GM23338 (cell line): Measurements from ENCODE around the gene RELCH. TPM values are rescaled to one million over a fixed set of nuclear protein-coding genes. Genes with fewer than 3 reads are reported as not detected.

Experiments used
- ATAC-seq: fragments of 200-7000 bp; cut with Tn5 transposase; 3 replicates; pipeline ENCODE4 v1.9.1; 2020
- DNase-seq: peaks from one replicate; pipeline ENCODE4 v3.0.0-alpha.2; 2015; ENCODE audit warnings: low spot score
- H2AFZ ChIP-seq: fragments of 200-600 bp; sonication (generic); 2 replicates; pipeline ENCODE4 v1.8.0; 2016; ENCODE audit warnings: antibody characterized with exemption, mild to moderate bottlenecking, moderate library complexity
- H3F3A ChIP-seq: fragments of 200-600 bp; sonication (generic); replicated peaks from 2 replicates; pipeline ENCODE4 v1.8.0; 2017; ENCODE audit warnings: antibody characterized with exemption, mixed run types, low read depth
- H3K27ac ChIP-seq: fragments of 200-600 bp; sonication (generic); 2 replicates; pipeline ENCODE4 v1.6.1; 2016; ENCODE audit warnings: low read depth
- H3K27me3 ChIP-seq: fragments of 200-600 bp; sonication (generic); 2 replicates; pipeline ENCODE4 v1.8.0; 2016; ENCODE audit warnings: mild to moderate bottlenecking, mixed run types, moderate library complexity; ENCODE audit not compliant: insufficient read depth
- H3K36me3 ChIP-seq: fragments of 200-600 bp; sonication (generic); 2 replicates; pipeline ENCODE4 v1.8.0; 2016; ENCODE audit warnings: mild to moderate bottlenecking; ENCODE audit not compliant: insufficient read depth
- H3K4me1 ChIP-seq: fragments of 200-600 bp; sonication (generic); 2 replicates; pipeline ENCODE4 v1.8.0; 2016; ENCODE audit warnings: mild to moderate bottlenecking, moderate library complexity; ENCODE audit not compliant: insufficient read depth
- H3K4me2 ChIP-seq: fragments of 200-600 bp; sonication (generic); 2 replicates; pipeline ENCODE4 v1.7.1; 2017; ENCODE audit warnings: mixed run types
- H3K4me3 ChIP-seq: fragments of 200-600 bp; sonication (generic); 2 replicates; pipeline ENCODE4 v1.6.1; 2016; ENCODE audit warnings: mixed run types
- H3K79me2 ChIP-seq: fragments of 200-600 bp; sonication (generic); replicated peaks from 2 replicates; pipeline ENCODE4 v1.8.0; 2017; ENCODE audit warnings: mild to moderate bottlenecking; ENCODE audit not compliant: insufficient read depth
- H3K9me2 ChIP-seq: fragments of 200-600 bp; sonication (generic); 2 replicates; pipeline ENCODE4 v1.8.0; 2017; ENCODE audit not compliant: insufficient read depth
- H4K20me1 ChIP-seq: fragments of 200-600 bp; sonication (generic); replicated peaks from 2 replicates; pipeline ENCODE4 v1.8.0; 2017; ENCODE audit warnings: mild to moderate bottlenecking; ENCODE audit not compliant: insufficient read depth
- H3K27ac Mint-ChIP-seq: 2 replicates; pipeline ENCODE4 v1.8.0; 2020; ENCODE audit warnings: inconsistent platforms, mild to moderate bottlenecking, moderate library complexity, mixed read lengths
- H3K27me3 Mint-ChIP-seq: 3 replicates; pipeline ENCODE4 v1.8.0; 2022; ENCODE audit warnings: low read depth, mild to moderate bottlenecking, moderate library complexity, mixed read lengths, inconsistent platforms; ENCODE audit not compliant: insufficient read depth, poor library complexity
- H3K36me3 Mint-ChIP-seq: 3 replicates; pipeline ENCODE4 v1.8.0; 2021; ENCODE audit warnings: low read depth, mild to moderate bottlenecking, inconsistent platforms, moderate library complexity, mixed read lengths
- H3K4me1 Mint-ChIP-seq: 3 replicates; pipeline ENCODE4 v1.8.0; 2020; ENCODE audit warnings: mild to moderate bottlenecking, inconsistent platforms, mixed read lengths
- H3K4me3 Mint-ChIP-seq: 3 replicates; pipeline ENCODE4 v1.8.0; 2021; ENCODE audit warnings: moderate library complexity, mild to moderate bottlenecking, inconsistent platforms, mixed read lengths
- H3K9me3 Mint-ChIP-seq: 3 replicates; pipeline ENCODE4 v1.8.0; 2020; ENCODE audit warnings: moderate library complexity, mild to moderate bottlenecking, inconsistent platforms, mixed read lengths
- CREB1 ChIP-seq: fragments of 250-450 bp; sonication (Bioruptor Pico); IDR thresholded peaks from 2 replicates; pipeline ENCODE4 v1.5.0; 2020; ENCODE audit warnings: low read depth, mild to moderate bottlenecking, moderate library complexity
- CTCF ChIP-seq, 2 experiments: fragments of 200-600 bp in 1 of 2; sonication (generic) in 1 of 2; conservative IDR thresholded peaks; 2 replicates each; pipeline versions ENCODE4 v1.5.1 to v1.6.1; 2016 to 2017; ENCODE audit warnings: antibody characterized with exemption in 2 of 2, low read depth in 2 of 2, mild to moderate bottlenecking in 2 of 2, moderate library complexity in 1 of 2
- ETS1 ChIP-seq: IDR thresholded peaks from 2 replicates; pipeline ENCODE4 v1.6.1; 2016; ENCODE audit warnings: antibody characterized with exemption
- EZH2 ChIP-seq: fragments of 200-600 bp; sonication (generic); IDR thresholded peaks from one replicate; pipeline ENCODE4 v1.8.0; 2017; ENCODE audit warnings: antibody characterized with exemption, mild to moderate bottlenecking, low read depth; ENCODE audit not compliant: unreplicated experiment
- EZH2phosphoT487 ChIP-seq: fragments of 200-600 bp; sonication (generic); IDR thresholded peaks from one replicate; pipeline ENCODE4 v1.8.1; 2018; ENCODE audit warnings: antibody characterized with exemption; ENCODE audit not compliant: unreplicated experiment
- JUNB ChIP-seq: IDR thresholded peaks from one replicate; pipeline ENCODE4 v1.6.1; 2016; ENCODE audit warnings: antibody characterized with exemption; ENCODE audit not compliant: unreplicated experiment
- NANOG ChIP-seq: IDR thresholded peaks from 2 replicates; pipeline ENCODE4 v1.6.1; 2016; ENCODE audit warnings: antibody characterized with exemption, borderline replicate concordance
- ZNF114 ChIP-seq: fragments of 250-450 bp; sonication (Bioruptor Pico); IDR thresholded peaks from 2 replicates; pipeline ENCODE4 v1.5.0; 2020; ENCODE audit warnings: mild to moderate bottlenecking, moderate library complexity
- ZNF331 ChIP-seq: fragments of 250-450 bp; sonication (Bioruptor Pico); IDR thresholded peaks from 2 replicates; pipeline ENCODE4 v1.5.0; 2020; ENCODE audit warnings: low read depth, mild to moderate bottlenecking, moderate library complexity
- polyA plus RNA-seq: library from polyadenylated mRNA; unstranded; fragments of >200 nt; fragmentation: Nextera tagmentation; extraction: Ambion mirVana; gene quantifications from 2 replicates; pipeline ENCODE4 v1.2.1, GENCODE V29; 2016
- total RNA-seq: library from RNA; depleted of rRNA; stranded (reverse); fragments of >200 nt; shearing (Covaris generic); gene quantifications from 2 replicates; pipeline ENCODE4 v1.2.3, GENCODE V29; 2014

Gene RELCH
- total and polyA plus RNA-seq, 2 experiments from 2014 or later = 8.8 to 56.4 TPM

- no peak for TF ChIP-seq JUNB
- TF ChIP-seq EZH2 = no peak
- no peak for TF ChIP-seq ZNF331
- TF ChIP-seq CTCF (conservative IDR thresholded peaks at IDR 0.05; ENCODE audit: low read depth in 2 of 2) = no peak
- TF ChIP-seq ZNF114 (CRISPR knock-in tag) = no peak
- TF ChIP-seq ETS1 = no peak
- TF ChIP-seq NANOG = no peak
- TF ChIP-seq CREB1 (CRISPR knock-in tag) = no peak
These were observed 58.1 kb downstream of the RELCH start (continued) for GRCh38 chr18:62245177-62245576.

GRCh38 chr18:62245699-62246098 is 58.6 kb downstream of the RELCH start:
- peak; percentile 21 for DNase-seq
- ATAC-seq = no peak
- no peaks in the 10 kb centered on the region for H3K4me1 ChIP-seq
- Mint-ChIP-seq H3K4me3 (no peak overlapping the region), H3K36me3 (peaks cover 9% of the 10 kb centered on the region), H3K9me3 (peaks cover 6% of the 10 kb centered on the region), H3K27me3 (no peaks in the 10 kb centered on the region), H3K27ac (no peak overlapping the region), H3K4me1 (no peaks in the 10 kb centered on the region)
- H3F3A ChIP-seq = no peaks in the 10 kb centered on the region
- no peaks in the 10 kb centered on the region for H3K79me2 ChIP-seq
- no peak overlapping the region for H2AFZ ChIP-seq
- H3K27me3 ChIP-seq = no peaks in the 10 kb centered on the region
- H4K20me1 ChIP-seq = peaks cover 5% of the 10 kb centered on the region
- H3K4me3 ChIP-seq = no peak overlapping the region
- H3K4me2 ChIP-seq = no peak overlapping the region
- H3K36me3 ChIP-seq = 0 out of 2 replicates have a peak, but pooled peaks cover 3% of the 10 kb centered on the region
- H3K27ac ChIP-seq = no peak overlapping the region
- H3K9me2 ChIP-seq = no peaks in the 10 kb centered on the region
- TF ChIP-seq CTCF (conservative IDR thresholded peaks at IDR 0.05; ENCODE audit: low read depth in 2 of 2) (peak in 1 of 2 experiments; percentile 26; a peak in 1 of 4 replicates), EZH2phosphoT487 (no peak)

- no peaks in the 10 kb centered on the region for H3K36me3 ChIP-seq
- H3K27ac Mint-ChIP-seq = no peak overlapping the region
- H3K9me2 ChIP-seq = no peaks in the 10 kb centered on the region
- DNase-seq (no peak), ATAC-seq (no peak)
- H3K79me2 ChIP-seq = no peaks in the 10 kb centered on the region
- H3K27me3 ChIP-seq = no peaks in the 10 kb centered on the region
- H3K4me1 Mint-ChIP-seq = no peaks in the 10 kb centered on the region
- H3K27ac ChIP-seq = no peak overlapping the region
- no peaks in the 10 kb centered on the region for H3K27me3 Mint-ChIP-seq
- H3K4me3 Mint-ChIP-seq = no peak overlapping the region
- H3K36me3 Mint-ChIP-seq = no peaks in the 10 kb centered on the region
- H3K4me3 ChIP-seq = no peak overlapping the region
- no peaks in the 10 kb centered on the region for H3K4me1 ChIP-seq
- H3K9me3 Mint-ChIP-seq = no peaks in the 10 kb centered on the region
- TF ChIP-seq CTCF (conservative IDR thresholded peaks at IDR 0.05; ENCODE audit: low read depth in 2 of 2) = no peak
- H3F3A ChIP-seq = no peaks in the 10 kb centered on the region
- H3K4me2 ChIP-seq = no peak overlapping the region
- H2AFZ ChIP-seq = no peak overlapping the region
- H4K20me1 ChIP-seq = peaks cover 5% of the 10 kb centered on the region
These were observed 61.3 kb downstream of the RELCH start for GRCh38 chr18:62248313-62248712.
